ENCODE data around the gene TOMM7. TPM values are rescaled to one million over a fixed set of nuclear protein-coding genes. Genes with fewer than 3 reads are reported as not detected.
"Not testable (repeated sequence)": the region's sequence is repeated elsewhere in the genome, so short reads cannot be mapped to it uniquely, and the experiment has no call there.

Gene TOMM7
- total RNA-seq, 1 experiment from 2014 or later: 141 TPM

- H3K36me3 ChIP-seq: peaks cover 65% of the 10 kb centered on the region
- no peak for DNase-seq
- H3K4me3 ChIP-seq: no peak overlapping the region
- H3K27me3 ChIP-seq: no peaks in the 10 kb centered on the region
- no peaks in the 10 kb centered on the region for H3K9me3 ChIP-seq
Measured at GRCh38 chr7:22858274-22858639, 35.6 kb upstream of the TOMM7 start.

DNA sequence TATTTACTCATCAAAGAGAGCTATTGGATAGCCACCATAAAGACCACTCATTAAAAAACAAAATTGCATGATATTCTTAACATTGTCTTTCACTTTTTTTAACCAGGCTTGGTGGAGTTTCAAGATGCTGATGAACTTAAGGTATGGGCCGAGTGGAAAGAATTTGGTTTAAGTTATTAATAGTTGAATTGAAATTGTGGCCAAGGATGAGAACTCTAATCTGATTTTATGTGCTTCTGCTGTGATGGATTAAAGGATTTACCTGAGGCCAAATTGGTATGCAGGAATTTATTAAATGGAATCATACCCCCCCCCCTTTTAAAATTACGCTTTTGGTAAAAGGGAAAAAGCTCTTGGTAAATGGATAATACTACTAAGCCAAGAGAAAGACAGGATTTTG, 33.8 kb upstream of the TOMM7 start:
- Histone ChIP-seq H3K36me3 (peaks cover 54% of the 10 kb centered on the region), H3K9me3 (no peaks in the 10 kb centered on the region), H3K4me3 (peak overlapping the region; percentile 74), H3K27me3 (no peaks in the 10 kb centered on the region)
- DNase-seq: no peak

DNA sequence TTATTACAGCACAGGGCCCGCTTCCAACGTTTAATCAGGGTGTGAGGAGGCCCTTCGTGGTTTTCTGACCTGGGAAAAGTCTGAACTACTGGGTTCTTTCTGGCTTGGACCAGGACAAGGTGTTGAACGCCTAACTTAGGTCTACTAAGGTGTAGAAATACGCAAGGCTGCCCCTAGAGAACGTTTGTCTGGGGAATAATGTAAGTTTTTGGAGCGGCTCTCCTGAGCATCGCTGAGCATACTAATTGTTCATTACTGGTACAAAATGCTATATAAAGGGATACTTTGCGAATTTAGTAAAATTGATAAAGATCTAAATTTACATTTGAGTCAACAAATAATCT, 32.4 kb upstream of the TOMM7 start:
- Histone ChIP-seq H3K36me3 (peaks cover 40% of the 10 kb centered on the region), H3K4me3 (peak overlapping the region; percentile 74), H3K27me3 (no peaks in the 10 kb centered on the region), H3K9me3 (no peaks in the 10 kb centered on the region)
- DNase-seq: no peak

GRCh38 chr7:22854158-22855048, 31.8 kb upstream of the TOMM7 start:
- Histone ChIP-seq H3K36me3 (peaks cover 34% of the 10 kb centered on the region), H3K27me3 (no peaks in the 10 kb centered on the region), H3K4me3 (peak overlapping the region; percentile 74), H3K9me3 (no peaks in the 10 kb centered on the region)
- peak; percentile 95 for DNase-seq

- Histone ChIP-seq H3K4me3 (peak overlapping the region; percentile 74), H3K36me3 (peaks cover 30% of the 10 kb centered on the region), H3K27me3 (no peaks in the 10 kb centered on the region), H3K9me3 (no peaks in the 10 kb centered on the region)
- DNase-seq: no peak
Measured at GRCh38 chr7:22853674-22854157, 31.1 kb upstream of the TOMM7 start.

- Histone ChIP-seq H3K36me3 (peaks cover 28% of the 10 kb centered on the region), H3K4me3 (no peak overlapping the region), H3K9me3 (no peaks in the 10 kb centered on the region), H3K27me3 (no peaks in the 10 kb centered on the region)
- DNase-seq: no peak
Measured at GRCh38 chr7:22853138-22853537, 30.5 kb upstream of the TOMM7 start.

GRCh38 chr7:22851145-22851544, 28.5 kb upstream of the TOMM7 start:
- Histone ChIP-seq H3K9me3 (no peaks in the 10 kb centered on the region), H3K36me3 (peaks cover 12% of the 10 kb centered on the region), H3K4me3 (no peak overlapping the region), H3K27me3 (no peaks in the 10 kb centered on the region)
- no peak for DNase-seq

DNA sequence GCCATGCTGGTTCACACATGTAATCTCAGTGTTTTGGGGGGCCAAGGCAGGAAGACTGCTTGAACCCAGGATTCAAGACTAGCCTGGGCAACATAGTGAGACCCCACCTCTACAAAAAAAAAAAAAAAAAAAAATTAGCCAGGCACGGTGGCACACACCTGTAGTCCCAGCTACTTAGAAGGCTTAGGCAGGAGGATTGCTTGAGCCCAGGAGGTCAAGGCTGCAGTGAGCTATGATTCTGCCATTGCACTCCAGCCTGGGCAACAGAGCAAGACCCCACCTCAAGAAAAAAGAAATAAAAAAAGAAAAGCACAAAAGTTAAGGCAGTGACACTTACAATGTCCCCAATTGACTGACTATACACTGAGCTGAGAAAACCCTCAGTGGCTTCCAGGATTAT, 27.7 kb upstream of the TOMM7 start:
- H3K27me3 ChIP-seq, DNase-seq, H3K9me3 ChIP-seq, H3K36me3 ChIP-seq, H3K4me3 ChIP-seq: not testable (repeated sequence)

DNA sequence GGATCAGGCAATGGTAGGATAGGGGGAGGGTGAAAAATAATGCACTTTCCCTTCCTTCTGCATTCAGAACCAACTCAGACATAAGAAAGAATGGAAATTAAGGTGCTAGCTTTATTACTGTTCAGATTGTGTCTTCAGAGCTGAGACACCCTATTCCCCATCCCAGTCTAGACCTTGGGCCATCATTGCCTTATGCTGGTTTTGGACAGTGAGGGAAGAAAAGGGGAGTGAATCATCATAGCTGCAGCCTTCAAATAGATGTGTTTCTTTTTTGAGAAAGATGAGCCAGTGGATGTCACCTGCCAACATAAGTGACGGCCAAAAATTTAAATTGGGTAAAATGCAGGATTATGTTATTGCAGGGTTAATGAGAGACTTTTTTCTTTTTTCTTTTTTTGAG, 27.0 kb upstream of the TOMM7 start:
- DNase-seq: no peak
- no peaks in the 10 kb centered on the region for H3K27me3 ChIP-seq
- peaks cover 2% of the 10 kb centered on the region; the same call in 1 of the 2 replicates for H3K36me3 ChIP-seq
- peaks cover 9% of the 10 kb centered on the region; the same call in 1 of the 2 replicates for H3K9me3 ChIP-seq
- H3K4me3 ChIP-seq: no peak overlapping the region

GRCh38 chr7:22849172-22849571, 26.5 kb upstream of the TOMM7 start:
- no peak for DNase-seq
- Histone ChIP-seq H3K36me3 (no peaks in the 10 kb centered on the region), H3K4me3 (no peak overlapping the region), H3K9me3 (peaks cover 9% of the 10 kb centered on the region; the same call in 1 of the 2 replicates), H3K27me3 (no peaks in the 10 kb centered on the region)

DNA sequence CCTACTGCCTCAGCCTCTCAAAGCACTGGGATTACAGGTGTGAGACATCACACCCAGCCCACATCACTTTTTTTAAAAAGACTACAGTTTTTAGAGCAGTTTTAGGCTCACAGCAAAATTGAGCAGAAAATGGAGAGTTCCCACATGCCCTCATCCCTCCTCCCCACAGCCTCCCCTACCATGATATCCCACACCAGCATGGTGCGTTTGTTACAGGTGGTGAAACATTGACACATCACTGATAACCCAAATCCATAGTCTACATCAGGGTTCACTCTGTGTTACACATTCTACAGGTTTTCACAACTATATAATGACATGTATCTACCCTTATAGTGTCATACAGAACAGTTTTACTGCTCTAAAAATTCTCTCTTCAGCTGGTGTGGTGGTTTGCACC, 24.3 kb upstream of the TOMM7 start:
- H3K9me3 ChIP-seq: peaks cover 9% of the 10 kb centered on the region; the same call in 1 of the 2 replicates
- H3K27me3 ChIP-seq: no peaks in the 10 kb centered on the region
- H3K36me3 ChIP-seq: no peaks in the 10 kb centered on the region
- no peak for DNase-seq
- no peak overlapping the region for H3K4me3 ChIP-seq

GRCh38 chr7:22845221-22845834, 22.7 kb upstream of the TOMM7 start:
- DNase-seq: no peak
- H3K4me3 ChIP-seq: no peak overlapping the region
- peaks cover 9% of the 10 kb centered on the region; the same call in 1 of the 2 replicates for H3K9me3 ChIP-seq
- H3K36me3 ChIP-seq: no peaks in the 10 kb centered on the region
- no peaks in the 10 kb centered on the region for H3K27me3 ChIP-seq

GRCh38 chr7:22843681-22844309, 21.1 kb upstream of the TOMM7 start:
- Histone ChIP-seq H3K9me3 (peaks cover 9% of the 10 kb centered on the region; the same call in 1 of the 2 replicates), H3K27me3 (no peaks in the 10 kb centered on the region), H3K36me3 (no peaks in the 10 kb centered on the region), H3K4me3 (no peak overlapping the region)
- DNase-seq: no peak

GRCh38 chr7:22842973-22843372, 20.3 kb upstream of the TOMM7 start:
- peaks cover 9% of the 10 kb centered on the region; the same call in 1 of the 2 replicates for H3K9me3 ChIP-seq

DNA sequence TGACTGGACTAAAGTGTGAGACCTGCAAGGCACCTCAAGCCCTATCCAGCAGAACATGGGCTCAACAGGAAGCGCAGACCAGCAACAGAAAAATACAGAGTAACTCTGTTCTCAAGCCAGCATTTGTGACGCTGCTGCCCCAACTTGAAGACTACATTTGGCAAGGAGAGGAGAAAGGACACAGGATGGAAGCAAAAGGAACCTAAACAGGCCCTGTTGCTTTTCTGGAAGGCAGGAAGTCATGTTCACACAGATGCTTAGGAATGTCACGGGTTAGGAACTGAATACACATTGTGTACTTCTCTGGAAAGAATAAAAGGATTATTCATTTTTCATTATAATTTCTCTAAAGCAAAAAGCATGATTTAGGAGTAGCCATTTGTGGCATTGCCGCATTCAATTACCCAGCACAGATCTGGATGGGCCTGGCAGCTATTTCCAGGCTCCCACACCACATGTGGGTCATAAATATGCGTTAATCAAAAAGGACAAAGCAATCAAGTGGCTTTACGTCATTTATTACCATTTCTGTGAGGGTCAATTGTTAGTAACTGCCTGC, 19.8 kb upstream of the TOMM7 start:
- no peaks in the 10 kb centered on the region for H3K27me3 ChIP-seq
- H3K36me3 ChIP-seq: no peaks in the 10 kb centered on the region
- H3K4me3 ChIP-seq: no peak overlapping the region
- DNase-seq: no peak
- peaks cover 9% of the 10 kb centered on the region; the same call in 1 of the 2 replicates for H3K9me3 ChIP-seq

More at GRCh38 chr7:22842973-22843372, 20.3 kb upstream of the TOMM7 start:
- no peak for DNase-seq
- no peaks in the 10 kb centered on the region for H3K36me3 ChIP-seq
- no peaks in the 10 kb centered on the region for H3K27me3 ChIP-seq
- H3K4me3 ChIP-seq: no peak overlapping the region

GRCh38 chr7:22841954-22842353, 19.3 kb upstream of the TOMM7 start:
- Histone ChIP-seq H3K36me3 (no peaks in the 10 kb centered on the region), H3K9me3 (peaks cover 9% of the 10 kb centered on the region; the same call in 1 of the 2 replicates), H3K4me3 (no peak overlapping the region), H3K27me3 (no peaks in the 10 kb centered on the region)
- DNase-seq: no peak

GRCh38 chr7:22837308-22837707, 14.7 kb upstream of the TOMM7 start:
- H3K4me3 ChIP-seq: no peak overlapping the region
- H3K9me3 ChIP-seq: no peaks in the 10 kb centered on the region
- no peak for DNase-seq
- H3K36me3 ChIP-seq: no peaks in the 10 kb centered on the region
- H3K27me3 ChIP-seq: no peaks in the 10 kb centered on the region
